HUES48 (cell line): Measurements from ENCODE around the gene GPR158.

Experiments used
- H3K27ac ChIP-seq: one replicate; pipeline ENCODE4 v1.7.0; 2013; ENCODE audit warnings: low read depth, low read length, inconsistent platforms
- H3K27me3 ChIP-seq: 2 replicates; pipeline ENCODE4 v1.6.1; 2013; ENCODE audit warnings: mild to moderate bottlenecking, low read length; ENCODE audit not compliant: control insufficient read depth, insufficient read depth
- H3K36me3 ChIP-seq: 2 replicates; pipeline ENCODE4 v1.6.1; 2013; ENCODE audit warnings: low read length; ENCODE audit not compliant: control insufficient read depth, insufficient read depth
- H3K4me1 ChIP-seq: 2 replicates; pipeline ENCODE4 v1.6.1; 2013; ENCODE audit warnings: mild to moderate bottlenecking, low read length; ENCODE audit not compliant: control insufficient read depth, insufficient read depth
- H3K4me3 ChIP-seq: 2 replicates; pipeline ENCODE4 v1.5.1; 2013; ENCODE audit warnings: mild to moderate bottlenecking, low read depth, low read length
- H3K9ac ChIP-seq: 2 replicates; pipeline ENCODE4 v1.6.1; 2013; ENCODE audit warnings: mild to moderate bottlenecking, low read depth, low read length, moderate library complexity
- H3K9me3 ChIP-seq: 2 replicates; pipeline ENCODE4 v1.6.1; 2013; ENCODE audit warnings: low read length; ENCODE audit not compliant: control insufficient read depth, insufficient read depth

GPR158 gene

DNA sequence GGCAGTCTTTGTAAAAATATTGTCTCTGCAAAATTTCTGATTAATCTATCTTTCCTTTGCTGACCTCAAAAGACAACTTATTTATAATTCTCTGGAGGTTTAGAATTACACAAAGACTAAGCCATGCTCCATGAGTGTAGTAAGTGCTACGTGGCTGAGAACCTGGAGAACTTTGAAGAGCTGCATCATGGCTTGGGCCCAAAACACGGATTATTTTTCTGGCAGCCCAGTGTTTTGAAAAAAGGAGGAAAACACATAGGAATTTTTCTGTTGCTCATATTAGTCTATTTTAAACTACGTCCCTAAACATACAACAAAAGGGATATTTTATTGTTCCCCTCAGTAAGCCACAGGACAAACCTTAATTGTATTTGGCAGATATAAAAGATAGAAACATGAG, 398.5 kb downstream of the GPR158 start:
- no peaks in the 10 kb centered on the region for H3K9me3 ChIP-seq
- H3K9ac ChIP-seq = no peak overlapping the region
- H3K4me3 ChIP-seq = no peak overlapping the region
- no peaks in the 10 kb centered on the region for H3K27me3 ChIP-seq
- no peaks in the 10 kb centered on the region for H3K36me3 ChIP-seq
- H3K4me1 ChIP-seq = no peaks in the 10 kb centered on the region
- no peak overlapping the region for H3K27ac ChIP-seq

DNA sequence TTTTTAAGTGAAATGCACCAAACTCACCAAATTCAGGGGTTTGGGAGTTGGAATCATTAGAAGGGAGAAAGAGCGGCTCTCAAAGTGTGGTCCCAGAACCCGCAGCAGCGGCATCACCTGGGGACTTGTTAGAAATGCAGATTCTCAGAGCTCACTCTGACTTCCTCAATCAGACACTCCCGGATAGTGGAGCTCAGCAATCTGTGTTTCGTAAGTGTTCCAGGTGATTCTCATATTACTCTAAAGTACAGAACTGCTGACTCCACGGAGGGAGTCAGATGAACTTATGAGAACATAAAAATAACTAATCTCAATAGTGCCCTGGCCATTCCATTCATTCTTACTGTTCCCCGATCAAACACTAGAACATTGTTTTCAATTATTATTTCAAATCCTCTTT, 400.5 kb downstream of the GPR158 start:
- Histone ChIP-seq H3K9ac (no peak overlapping the region), H3K27ac (no peak overlapping the region), H3K4me3 (no peak overlapping the region), H3K27me3 (no peaks in the 10 kb centered on the region), H3K36me3 (no peaks in the 10 kb centered on the region), H3K9me3 (no peaks in the 10 kb centered on the region), H3K4me1 (no peaks in the 10 kb centered on the region)

DNA sequence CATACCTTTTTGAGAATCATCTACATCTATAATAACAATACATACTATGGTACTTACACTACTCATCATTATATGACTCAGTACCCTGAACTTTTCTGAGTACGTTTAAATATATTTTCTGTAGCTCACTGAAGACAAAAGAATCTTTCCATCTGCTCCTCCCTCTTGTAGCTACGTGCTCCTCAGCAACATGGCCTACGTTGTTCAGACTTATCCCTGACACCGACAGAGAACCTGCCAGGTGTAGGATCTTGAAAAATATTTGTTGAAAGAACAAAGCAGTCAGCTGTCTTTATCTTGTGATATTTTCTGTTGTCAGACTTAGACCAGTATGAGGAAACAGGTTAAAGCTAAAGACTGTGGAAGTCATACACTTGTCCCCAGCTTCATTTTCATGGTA, 403.3 kb downstream of the GPR158 start:
- no peaks in the 10 kb centered on the region for H3K36me3 ChIP-seq
- no peak overlapping the region for H3K4me3 ChIP-seq
- H3K27ac ChIP-seq = no peak overlapping the region
- H3K27me3 ChIP-seq = no peaks in the 10 kb centered on the region
- no peaks in the 10 kb centered on the region for H3K4me1 ChIP-seq
- no peak overlapping the region for H3K9ac ChIP-seq
- H3K9me3 ChIP-seq = no peaks in the 10 kb centered on the region

- Histone ChIP-seq H3K9me3 (peaks cover 3% of the 10 kb centered on the region; the same call in 1 of the 2 replicates), H3K9ac (no peak overlapping the region), H3K36me3 (no peaks in the 10 kb centered on the region), H3K4me1 (no peaks in the 10 kb centered on the region), H3K27ac (no peak overlapping the region), H3K27me3 (no peaks in the 10 kb centered on the region), H3K4me3 (no peak overlapping the region)
Measured at GRCh38 chr10:25582961-25583360, 408.2 kb downstream of the GPR158 start.

DNA sequence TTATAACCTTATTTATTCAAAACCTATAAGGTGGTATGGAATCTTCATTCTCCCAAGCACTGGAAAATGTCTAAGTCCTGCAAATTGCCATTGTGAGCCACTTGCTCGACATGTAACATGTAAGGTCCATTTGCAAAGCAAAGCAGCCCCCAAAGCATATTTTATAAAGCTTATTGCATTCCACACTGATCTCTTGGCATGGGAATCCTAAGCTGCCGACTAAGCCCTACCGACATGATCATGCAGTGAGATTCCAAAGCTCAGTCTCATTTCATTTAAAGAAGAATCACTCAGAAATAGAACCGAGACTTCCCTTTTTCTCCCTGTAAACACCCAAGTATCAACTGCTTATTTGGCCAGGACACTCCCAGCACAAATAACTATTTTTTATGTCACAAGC, 425.9 kb downstream of the GPR158 start:
- no peaks in the 10 kb centered on the region for H3K36me3 ChIP-seq
- H3K9ac ChIP-seq = no peak overlapping the region
- no peaks in the 10 kb centered on the region for H3K27me3 ChIP-seq
- no peak overlapping the region for H3K27ac ChIP-seq
- no peaks in the 10 kb centered on the region for H3K9me3 ChIP-seq
- H3K4me3 ChIP-seq = no peak overlapping the region
- H3K4me1 ChIP-seq = no peaks in the 10 kb centered on the region

GRCh38 chr10:25604591-25604990, 429.8 kb downstream of the GPR158 start:
- Histone ChIP-seq H3K27me3 (no peaks in the 10 kb centered on the region), H3K27ac (no peak overlapping the region), H3K9me3 (no peaks in the 10 kb centered on the region)

DNA sequence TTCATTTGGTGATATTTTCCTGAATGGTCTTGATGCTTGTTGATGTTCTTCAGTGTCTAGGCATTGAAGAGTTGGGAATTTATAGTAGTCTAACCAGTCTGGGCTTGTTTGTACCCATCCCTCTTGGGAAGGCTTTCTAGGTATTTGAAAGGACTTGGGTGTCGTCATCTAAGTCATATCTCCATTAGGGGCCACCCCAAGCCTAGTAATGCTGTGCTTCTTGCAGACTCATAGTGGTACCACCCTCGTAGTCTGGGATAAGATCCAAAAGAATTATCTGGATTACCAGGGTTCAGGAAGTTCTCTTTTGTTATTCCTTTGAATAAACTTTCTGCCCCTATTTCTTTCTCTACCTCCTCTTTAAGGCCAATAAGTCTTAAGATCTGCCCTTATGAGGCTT, 439.9 kb downstream of the GPR158 start:
- Histone ChIP-seq H3K9ac (no peak overlapping the region), H3K27me3 (no peaks in the 10 kb centered on the region), H3K9me3 (no peaks in the 10 kb centered on the region), H3K36me3 (no peaks in the 10 kb centered on the region), H3K4me3 (no peak overlapping the region), H3K4me1 (no peaks in the 10 kb centered on the region), H3K27ac (no peak overlapping the region)

More at GRCh38 chr10:25604591-25604990, 429.8 kb downstream of the GPR158 start:
- Histone ChIP-seq H3K4me3 (no peak overlapping the region), H3K36me3 (no peaks in the 10 kb centered on the region), H3K4me1 (no peaks in the 10 kb centered on the region), H3K9ac (no peak overlapping the region)

GRCh38 chr10:25615926-25616325, 441.1 kb downstream of the GPR158 start:
- Histone ChIP-seq H3K36me3 (no peaks in the 10 kb centered on the region), H3K4me1 (no peaks in the 10 kb centered on the region), H3K27ac (no peak overlapping the region), H3K4me3 (no peak overlapping the region), H3K27me3 (no peaks in the 10 kb centered on the region), H3K9ac (no peak overlapping the region), H3K9me3 (no peaks in the 10 kb centered on the region)

GRCh38 chr10:25616903-25617592, 442.2 kb downstream of the GPR158 start:
- no peaks in the 10 kb centered on the region for H3K9me3 ChIP-seq
- H3K4me3 ChIP-seq = no peak overlapping the region

GRCh38 chr10:25627606-25628005, 452.8 kb downstream of the GPR158 start:
- no peak overlapping the region for H3K9ac ChIP-seq
- no peaks in the 10 kb centered on the region for H3K9me3 ChIP-seq
- no peaks in the 10 kb centered on the region for H3K36me3 ChIP-seq
- no peaks in the 10 kb centered on the region for H3K4me1 ChIP-seq
- H3K27ac ChIP-seq = no peak overlapping the region
- no peak overlapping the region for H3K4me3 ChIP-seq
- H3K27me3 ChIP-seq = no peaks in the 10 kb centered on the region

More at GRCh38 chr10:25616903-25617592, 442.2 kb downstream of the GPR158 start:
- Histone ChIP-seq H3K36me3 (no peaks in the 10 kb centered on the region), H3K27ac (no peak overlapping the region), H3K27me3 (no peaks in the 10 kb centered on the region), H3K9ac (no peak overlapping the region), H3K4me1 (no peaks in the 10 kb centered on the region)

DNA sequence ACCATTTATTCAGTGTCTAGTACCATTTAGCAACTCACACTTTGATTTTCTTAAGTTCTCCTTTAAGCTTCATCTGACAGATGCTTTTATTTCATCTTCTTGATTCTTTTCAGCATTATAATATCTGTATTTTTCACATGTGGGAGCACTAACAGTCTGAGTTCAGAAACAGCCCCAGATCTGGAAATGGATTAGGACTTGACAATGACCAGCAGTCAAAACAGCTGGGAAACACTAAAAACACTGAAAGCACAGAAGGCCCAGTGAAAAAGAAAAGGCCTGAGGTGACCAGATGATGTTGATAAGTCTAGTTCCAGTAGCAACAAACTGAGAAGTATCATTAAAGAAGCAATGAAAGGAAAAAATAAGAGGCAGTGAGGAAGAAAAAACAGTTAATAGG, 454.5 kb downstream of the GPR158 start:
- no peak overlapping the region for H3K4me3 ChIP-seq
- no peaks in the 10 kb centered on the region for H3K4me1 ChIP-seq
- H3K27me3 ChIP-seq = no peaks in the 10 kb centered on the region
- no peak overlapping the region for H3K27ac ChIP-seq
- H3K36me3 ChIP-seq = no peaks in the 10 kb centered on the region
- H3K9me3 ChIP-seq = no peaks in the 10 kb centered on the region
- no peak overlapping the region for H3K9ac ChIP-seq
